ENCODE measurements around the gene LTC4S.
A peak's percentile ranks its signal among the peaks of the same experiment; 100 is the strongest.

The LTC4S gene

DNA sequence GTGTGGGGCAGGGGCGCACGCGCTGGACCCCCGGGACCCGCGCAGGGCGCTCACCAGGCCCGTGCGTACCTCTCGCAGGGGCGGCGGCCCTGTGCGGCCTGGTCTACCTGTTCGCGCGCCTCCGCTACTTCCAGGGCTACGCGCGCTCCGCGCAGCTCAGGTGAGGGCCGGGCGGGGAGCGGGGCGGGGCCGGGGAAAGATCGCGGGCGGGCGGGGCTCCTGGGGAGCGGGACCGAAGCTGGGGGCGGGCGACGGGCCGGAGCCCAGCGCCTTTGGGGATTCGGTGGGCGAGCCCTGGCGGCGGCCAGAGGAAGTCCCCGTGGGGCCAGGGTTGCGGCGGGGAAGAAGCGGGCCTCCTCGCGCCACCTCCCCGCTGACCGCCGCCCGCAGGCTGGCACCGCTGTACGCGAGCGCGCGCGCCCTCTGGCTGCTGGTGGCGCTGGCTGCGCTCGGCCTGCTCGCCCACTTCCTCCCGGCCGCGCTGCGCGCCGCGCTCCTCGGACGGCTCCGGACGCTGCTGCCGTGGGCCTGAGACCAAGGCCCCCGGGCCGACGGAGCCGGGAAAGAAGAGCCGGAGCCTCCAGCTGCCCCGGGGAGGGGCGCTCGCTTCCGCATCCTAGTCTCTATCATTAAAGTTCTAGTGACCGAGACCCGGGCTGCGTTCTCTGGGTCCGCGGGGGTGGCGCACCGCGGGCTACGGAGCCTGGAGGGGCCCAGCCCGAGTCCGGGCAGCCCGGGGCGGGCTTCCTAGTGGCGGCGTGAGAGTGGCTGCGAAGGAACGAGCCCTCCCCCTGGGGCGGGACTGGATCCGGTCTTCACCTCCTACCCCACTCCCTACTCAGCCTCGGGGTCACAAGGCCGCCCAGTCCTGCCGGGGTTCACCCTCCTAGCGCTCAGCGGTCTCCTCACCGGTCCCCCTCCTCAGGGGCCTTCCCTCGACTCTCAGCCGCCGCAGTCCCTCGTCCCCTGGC is 2.4 kb downstream of the LTC4S start:
- peak; percentile 77 for DNase-seq

- no peak for DNase-seq
Measured at GRCh38 chr5:179796877-179797608, 3.3 kb downstream of the LTC4S start.

- DNase-seq, result no peak
Measured at GRCh38 chr5:179797741-179798140, 4.0 kb downstream of the LTC4S start.

- DNase-seq, result no peak
Measured at GRCh38 chr5:179798144-179798770, 4.5 kb downstream of the LTC4S start.

- DNase-seq, result no peak
Measured at GRCh38 chr5:179798771-179799643, 5.2 kb downstream of the LTC4S start.

GRCh38 chr5:179799644-179799973 is 5.8 kb downstream of the LTC4S start:
- DNase-seq, result no peak

GRCh38 chr5:179800071-179800695 is 6.4 kb downstream of the LTC4S start:
- no peak for DNase-seq

DNA sequence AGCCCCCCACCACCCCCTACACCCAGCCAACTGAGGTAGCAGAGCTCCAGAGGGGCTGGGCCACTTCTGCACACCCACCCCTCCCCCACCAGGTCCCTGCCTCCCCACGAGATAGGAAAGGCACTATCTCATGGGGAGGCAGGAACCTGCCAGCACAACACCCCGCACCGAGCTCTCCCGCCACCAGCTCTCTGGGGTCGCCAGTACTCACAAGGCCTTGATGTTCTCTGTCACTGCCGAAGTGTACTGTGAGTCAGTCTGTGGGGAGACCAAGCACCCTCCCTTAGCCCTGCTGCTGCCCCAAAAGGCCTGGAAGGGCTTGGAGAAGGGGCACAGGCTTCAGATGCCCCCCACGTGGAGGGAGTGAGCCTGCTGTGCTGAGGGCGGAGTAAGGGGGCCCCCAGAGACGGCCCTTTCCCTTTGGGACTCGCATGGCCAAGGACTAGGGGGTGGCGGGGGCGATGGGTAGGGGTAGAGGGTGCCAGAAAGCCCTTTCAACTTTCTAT is 7.0 kb downstream of the LTC4S start:
- DNase-seq, result no peak

- DNase-seq, result peak; percentile 87
Measured at GRCh38 chr5:179801304-179802206, 7.8 kb downstream of the LTC4S start.

- no peak for DNase-seq
Measured at GRCh38 chr5:179802207-179802883, 8.6 kb downstream of the LTC4S start.

DNA sequence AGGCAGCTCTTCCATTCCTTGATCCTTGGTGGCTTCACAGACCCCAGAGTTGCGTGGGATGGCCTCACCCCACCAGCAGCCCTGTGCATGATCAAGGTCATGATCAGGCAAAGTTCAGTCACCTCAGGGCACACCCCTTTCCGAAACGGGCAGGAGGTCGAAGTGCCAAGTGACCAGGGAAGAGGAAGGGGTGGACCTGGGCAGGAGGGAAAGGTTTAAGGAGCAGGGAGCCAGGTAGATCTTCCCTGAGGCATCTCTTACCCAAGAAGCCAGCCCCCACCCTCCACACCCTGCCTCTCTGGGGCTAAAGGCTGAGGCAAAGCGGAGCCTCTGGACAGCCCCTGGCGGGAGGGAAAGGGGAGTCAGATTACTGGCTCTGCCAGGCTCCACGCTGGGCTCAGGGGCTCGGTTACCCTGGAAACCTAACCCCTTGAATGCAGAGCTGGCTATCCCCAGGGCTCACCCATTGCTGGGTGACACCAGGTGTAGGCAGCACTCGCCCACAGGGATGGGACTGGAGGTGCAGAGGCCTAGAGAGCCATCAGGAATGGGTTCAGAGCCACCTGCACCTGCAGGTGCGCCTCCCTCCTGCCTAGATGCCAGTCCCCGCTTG is 9.3 kb downstream of the LTC4S start:
- no peak for DNase-seq

DNA sequence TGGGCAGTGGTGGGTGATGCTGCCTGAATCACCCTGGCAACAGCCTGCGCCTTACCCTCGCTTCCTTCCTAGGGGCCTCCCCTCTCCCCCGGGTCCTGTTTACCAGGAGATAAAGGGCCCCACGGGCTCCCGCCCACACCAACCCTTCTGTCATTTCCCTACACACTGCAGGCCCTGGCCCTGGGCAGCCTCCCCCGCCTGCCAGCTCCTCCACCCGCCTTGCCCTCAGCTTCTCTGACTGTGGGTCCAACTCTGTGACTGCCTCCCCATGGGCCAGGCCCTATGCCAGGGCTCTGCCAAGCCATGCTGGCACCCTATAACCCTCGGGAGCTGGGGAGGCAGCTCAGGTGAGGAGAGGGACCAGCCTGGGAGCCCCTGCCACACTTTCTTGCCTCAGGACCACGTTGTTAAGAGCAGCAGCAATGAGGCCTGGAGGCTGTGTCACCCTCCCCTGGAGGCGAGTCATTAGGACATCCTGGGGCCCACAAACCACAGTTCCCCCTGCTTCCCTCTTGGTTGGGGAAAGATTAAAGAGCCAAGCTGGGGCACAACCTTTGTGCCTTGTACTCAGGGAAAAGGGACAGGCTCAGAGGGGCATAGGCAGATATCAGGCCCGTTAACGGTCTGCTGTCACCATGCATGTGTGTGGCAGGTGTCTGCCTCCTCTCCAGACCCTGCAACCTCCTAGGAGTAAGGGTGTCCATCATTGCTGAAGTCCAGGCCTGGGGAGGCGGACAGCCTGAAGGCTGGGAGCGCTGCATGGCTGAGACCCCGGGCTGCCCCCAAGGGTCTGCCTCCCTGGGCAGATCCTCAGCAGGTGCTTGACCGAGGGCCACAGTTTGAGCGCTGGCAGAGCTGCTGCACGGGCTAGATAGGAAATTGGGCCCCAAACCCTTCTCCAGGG is 10.1 kb downstream of the LTC4S start:
- peak; percentile 41 for DNase-seq

GRCh38 chr5:179804555-179804947 is 10.8 kb downstream of the LTC4S start:
- no peak for DNase-seq

- no peak for DNase-seq
Measured at GRCh38 chr5:179805070-179805528, 11.3 kb downstream of the LTC4S start.

- DNase-seq, result peak; percentile 44
Measured at GRCh38 chr5:179805529-179806249, 11.9 kb downstream of the LTC4S start.

DNA sequence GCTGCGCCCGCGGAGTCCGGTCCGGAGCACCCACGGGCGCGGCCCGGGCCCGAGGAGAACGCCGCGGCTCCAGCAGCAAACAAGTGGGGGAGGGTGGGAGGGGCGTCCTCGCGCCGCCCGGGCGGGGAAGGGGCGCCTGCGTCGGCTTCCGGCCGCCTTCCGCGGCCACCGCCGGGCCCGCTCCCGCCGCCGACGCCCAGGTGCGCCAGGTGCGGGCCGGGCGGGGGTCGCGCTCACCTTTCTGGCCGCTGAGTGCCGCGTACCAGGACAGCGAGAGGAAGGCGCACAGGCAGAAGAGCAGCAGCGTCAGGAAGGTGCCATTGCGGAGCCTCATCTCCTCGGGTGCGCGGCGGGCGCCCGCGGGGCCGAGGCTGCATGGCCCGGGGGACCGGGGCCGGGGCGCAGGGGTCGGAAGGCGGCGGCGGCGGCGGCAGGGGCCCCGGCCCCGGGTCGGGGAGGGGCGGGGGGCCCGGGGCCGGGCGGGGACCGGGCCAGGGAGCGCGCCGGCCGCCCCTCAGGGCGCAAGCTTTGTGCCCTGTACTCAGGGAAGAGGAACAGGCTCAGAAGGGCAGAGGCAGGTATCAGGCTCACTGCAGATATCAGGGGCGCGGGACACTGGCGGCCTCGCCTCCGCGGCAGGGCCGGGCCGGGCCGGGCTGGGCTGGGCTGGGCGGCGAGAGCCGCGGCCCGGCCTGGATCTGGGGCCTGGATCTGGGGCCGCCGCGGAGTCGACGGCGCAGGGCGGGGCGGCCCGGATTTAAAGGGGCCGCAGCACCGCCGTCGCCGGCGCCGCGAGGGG is 12.7 kb downstream of the LTC4S start, which contains the start of gene MGAT4B:
Gene MGAT4B (minus strand): TSS at position 617 of the 799 bp plus-strand sequence. CDS start 283 bp downstream, at position 334.
- DNase-seq, result peak; percentile 71

All from CD4-positive, alpha-beta T cell treated with Interleukin-10 for 1 hour (primary cell).